ENCODE results near the gene FPGS.

DNA sequence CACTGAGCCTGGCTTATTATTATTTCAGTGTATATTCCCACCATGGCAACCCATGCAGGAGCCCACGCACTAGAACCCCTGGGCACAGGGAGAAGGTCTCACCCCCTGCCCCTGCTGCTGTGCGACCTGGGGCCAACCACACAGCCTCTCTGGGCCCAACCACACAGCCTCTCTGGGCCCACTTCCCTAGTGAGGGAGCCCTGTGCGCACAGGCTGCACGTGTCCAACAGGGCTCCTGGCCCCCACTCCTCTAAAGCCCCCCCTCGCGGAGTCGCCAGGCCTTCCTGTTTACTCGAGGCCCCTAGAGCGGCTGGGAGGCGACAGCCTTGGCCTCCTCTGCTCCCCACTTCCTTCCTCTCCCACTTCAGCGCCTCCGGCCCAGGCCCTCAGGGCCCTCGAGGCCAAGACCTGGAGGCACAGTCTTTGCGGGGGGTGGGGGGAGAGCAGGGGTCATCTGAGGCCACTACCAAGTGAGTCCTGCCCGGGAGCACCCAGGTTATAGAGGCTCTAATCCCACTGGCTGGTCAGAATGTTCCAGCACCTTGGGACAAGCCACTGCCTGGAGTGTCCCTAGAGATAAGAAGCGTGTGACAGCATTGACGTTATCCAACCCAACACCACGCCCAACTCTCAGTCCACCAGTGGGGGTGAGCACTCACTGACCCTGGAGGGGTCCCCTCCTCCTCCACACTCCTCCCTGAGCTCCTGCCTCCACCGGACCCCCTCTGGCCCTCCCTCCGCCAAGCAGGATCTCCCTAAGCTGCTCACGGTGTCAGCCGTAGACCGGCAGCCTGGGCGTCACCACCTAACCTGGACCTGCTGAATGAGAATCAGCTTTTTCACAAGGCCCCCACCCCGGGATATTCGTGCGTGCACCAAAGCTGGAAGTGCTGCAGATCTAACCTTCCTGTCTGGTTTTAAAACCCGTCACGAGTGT, 59.7 kb downstream of the FPGS start:
- TF ChIP-seq, protein P1, sequence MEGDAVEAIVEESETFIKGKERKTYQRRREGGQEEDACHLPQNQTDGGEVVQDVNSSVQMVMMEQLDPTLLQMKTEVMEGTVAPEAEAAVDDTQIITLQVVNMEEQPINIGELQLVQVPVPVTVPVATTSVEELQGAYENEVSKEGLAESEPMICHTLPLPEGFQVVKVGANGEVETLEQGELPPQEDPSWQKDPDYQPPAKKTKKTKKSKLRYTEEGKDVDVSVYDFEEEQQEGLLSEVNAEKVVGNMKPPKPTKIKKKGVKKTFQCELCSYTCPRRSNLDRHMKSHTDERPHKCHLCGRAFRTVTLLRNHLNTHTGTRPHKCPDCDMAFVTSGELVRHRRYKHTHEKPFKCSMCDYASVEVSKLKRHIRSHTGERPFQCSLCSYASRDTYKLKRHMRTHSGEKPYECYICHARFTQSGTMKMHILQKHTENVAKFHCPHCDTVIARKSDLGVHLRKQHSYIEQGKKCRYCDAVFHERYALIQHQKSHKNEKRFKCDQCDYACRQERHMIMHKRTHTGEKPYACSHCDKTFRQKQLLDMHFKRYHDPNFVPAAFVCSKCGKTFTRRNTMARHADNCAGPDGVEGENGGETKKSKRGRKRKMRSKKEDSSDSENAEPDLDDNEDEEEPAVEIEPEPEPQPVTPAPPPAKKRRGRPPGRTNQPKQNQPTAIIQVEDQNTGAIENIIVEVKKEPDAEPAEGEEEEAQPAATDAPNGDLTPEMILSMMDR (IDR thresholded peaks at IDR 0.05): no peak
- TF ChIP-seq EZH2 (IDR thresholded peaks at IDR 0.05; ENCODE audit: borderline replicate concordance, insufficient read depth, low read depth, low read length, poor library complexity, severe bottlenecking): no peak

Measured in B cell (primary cell).